Activated CD8-positive, alpha-beta memory T cell treated with anti-CD3 and anti-CD28 coated beads for 24 hours (primary cell): Measurements from ENCODE around the gene SIGLEC9.

ENCODE experiments used
- DNase-seq: peaks from one replicate; pipeline ENCODE4 v3.0.0-alpha.2; 2020

The SIGLEC9 gene

DNA sequence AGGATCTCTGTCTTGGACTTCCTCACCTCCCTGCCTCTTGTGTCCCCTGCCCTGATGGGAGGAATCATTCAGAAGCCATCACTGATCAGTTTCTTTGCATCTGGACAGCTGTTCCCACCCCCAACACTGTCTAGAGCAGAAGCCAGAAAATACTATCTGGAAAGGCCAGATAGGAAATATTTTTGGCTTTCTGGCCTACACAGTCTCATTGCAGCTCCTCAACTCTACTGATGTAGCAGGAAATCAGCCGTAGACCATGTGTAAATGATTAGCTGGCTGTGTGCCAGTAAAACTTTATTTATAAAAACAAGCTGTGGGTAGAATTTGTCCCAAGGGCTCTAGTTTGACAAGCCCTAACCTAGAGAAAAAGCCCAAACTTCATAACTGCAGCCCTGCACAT lies 23.0 kb downstream of the SIGLEC9 start:
- peak; percentile 11 for DNase-seq

GRCh38 chr19:51148580-51148979 lies 23.9 kb downstream of the SIGLEC9 start:
- DNase-seq = no peak

DNA sequence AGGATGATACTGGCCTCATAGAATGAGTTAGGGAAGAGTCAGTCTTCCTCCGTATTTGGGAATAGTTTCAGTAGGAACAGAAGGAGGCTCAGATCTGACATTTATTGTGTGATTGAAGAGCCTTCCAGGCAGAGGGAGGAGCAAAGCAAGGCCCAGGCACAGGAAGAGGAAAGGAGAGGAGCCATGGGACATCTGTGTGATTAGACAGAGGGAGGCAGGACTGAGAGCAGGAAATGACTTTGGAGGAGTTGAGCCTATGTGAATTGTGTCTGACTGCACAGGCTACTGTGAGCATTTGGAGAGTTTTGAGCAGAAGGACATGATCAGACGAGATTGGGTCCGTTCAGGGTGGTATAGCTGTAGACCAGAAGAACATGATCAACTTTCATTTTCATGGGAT lies 25.9 kb downstream of the SIGLEC9 start:
- DNase-seq = peak; percentile 21

DNA sequence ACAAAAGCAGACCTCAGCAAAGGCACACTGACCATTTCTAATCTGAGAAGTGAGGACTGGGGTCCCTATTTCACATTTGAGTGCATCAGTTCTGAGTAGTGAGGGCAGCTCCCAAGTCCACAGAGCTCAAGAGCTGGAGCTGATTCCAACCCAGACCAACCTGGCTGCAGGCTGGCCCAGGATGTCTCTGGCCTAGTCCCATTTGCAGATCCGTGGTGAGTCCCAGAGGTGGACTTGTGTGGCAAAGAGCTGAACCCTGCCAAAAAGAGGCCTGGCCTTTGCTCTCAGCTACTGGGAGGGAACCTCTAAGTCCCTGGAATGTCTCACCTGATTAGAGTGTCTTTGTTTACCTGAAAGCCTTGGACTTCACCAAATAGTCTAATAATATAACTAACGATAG lies 32.0 kb downstream of the SIGLEC9 start:
- peak; percentile 51 for DNase-seq

- DNase-seq = peak; percentile 48
Observed at GRCh38 chr19:51157265-51157664, 32.6 kb downstream of the SIGLEC9 start.

- peak; percentile 93 for DNase-seq
Observed at GRCh38 chr19:51158474-51159129, 33.9 kb downstream of the SIGLEC9 start.

GRCh38 chr19:51159656-51160055 lies 35.0 kb downstream of the SIGLEC9 start:
- DNase-seq = peak; percentile 15

- no peak for DNase-seq
Observed at GRCh38 chr19:51161266-51161665, 36.6 kb downstream of the SIGLEC9 start.

DNA sequence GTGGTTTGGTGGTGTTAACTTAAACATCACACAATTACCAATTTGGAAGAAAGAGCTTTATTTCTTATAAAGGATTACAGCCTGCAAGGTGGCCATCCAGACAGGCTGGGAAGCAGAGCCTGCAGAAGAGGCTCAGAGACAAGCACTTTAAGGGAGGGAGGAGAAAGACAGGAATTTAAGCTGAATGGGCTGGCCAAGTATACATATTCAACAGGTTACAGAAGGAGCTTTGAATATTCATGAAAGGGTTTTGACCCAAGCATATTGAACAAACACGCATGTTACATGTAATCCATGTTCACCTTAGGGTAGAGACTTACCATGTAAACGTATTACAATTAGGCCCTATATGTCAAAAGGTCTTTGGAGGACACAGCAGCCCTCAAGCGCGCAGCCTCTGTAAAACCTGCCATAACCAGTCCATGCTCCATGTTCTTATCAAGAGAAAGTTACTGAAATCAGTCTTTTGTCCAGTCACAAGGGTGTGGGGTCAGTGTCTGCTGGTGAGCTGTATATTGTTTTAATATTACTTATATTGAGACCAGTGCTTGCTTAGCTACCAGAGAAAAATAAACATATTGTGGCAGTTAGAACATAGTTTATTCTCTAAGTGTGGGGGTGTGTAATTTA lies 37.3 kb downstream of the SIGLEC9 start:
- no peak for DNase-seq

DNA sequence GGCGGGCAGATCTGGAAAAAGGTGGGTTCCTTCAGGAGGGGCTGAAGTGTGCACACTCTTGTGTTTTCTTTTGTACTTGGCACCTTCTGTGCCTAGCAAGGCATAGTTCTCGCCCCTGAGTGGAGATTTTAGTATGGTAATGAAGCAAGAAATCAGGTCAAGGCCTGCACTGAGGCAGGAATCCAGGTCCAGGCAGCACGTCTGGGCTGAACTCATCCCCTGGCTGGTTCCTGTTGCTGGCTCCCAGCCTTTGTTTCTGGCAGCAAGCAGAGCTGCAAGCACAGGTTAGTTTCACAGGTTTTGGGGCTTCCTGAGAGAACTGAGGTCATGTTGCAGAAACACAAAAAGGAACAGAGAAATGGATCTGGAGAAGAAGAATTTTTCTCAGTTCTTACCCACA lies 38.6 kb downstream of the SIGLEC9 start:
- no peak for DNase-seq

GRCh38 chr19:51164215-51164614 lies 39.5 kb downstream of the SIGLEC9 start:
- no peak for DNase-seq

GRCh38 chr19:51166846-51167490 lies 42.3 kb downstream of the SIGLEC9 start:
- DNase-seq = peak; percentile 69

DNA sequence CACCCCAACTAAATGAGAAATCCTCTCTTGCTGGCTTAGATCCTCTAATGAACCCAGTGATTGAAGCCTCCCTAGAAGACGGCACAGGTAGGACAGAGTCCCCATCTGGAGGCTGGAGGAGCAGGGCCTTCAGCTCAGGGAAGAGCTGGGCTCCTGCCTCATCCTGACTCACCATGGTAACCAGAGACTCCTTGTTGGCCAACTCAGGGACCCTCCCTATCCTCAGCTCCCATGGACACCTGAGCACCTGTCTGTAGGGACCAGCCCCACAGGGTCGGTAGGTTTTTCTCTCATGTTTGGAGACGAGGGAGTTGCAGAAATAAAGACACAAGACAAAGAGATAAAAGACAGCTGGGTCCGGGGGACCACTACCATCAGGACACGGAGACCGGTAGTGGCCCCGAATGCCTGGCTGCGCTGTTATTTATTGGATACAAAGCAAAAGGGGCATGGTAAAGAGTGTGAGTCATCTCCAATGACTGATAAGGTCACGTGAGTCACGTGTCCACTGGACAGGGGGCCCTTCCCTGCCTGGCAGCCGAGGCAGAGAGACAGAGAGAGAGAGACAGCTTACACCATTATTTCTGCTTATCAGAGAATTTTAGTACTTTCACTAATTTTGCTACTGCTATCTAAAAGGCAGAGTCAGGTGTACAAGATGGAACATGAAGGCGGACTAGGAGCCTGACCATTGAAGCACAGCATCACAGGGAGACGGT lies 44.0 kb downstream of the SIGLEC9 start:
- no peak for DNase-seq

DNA sequence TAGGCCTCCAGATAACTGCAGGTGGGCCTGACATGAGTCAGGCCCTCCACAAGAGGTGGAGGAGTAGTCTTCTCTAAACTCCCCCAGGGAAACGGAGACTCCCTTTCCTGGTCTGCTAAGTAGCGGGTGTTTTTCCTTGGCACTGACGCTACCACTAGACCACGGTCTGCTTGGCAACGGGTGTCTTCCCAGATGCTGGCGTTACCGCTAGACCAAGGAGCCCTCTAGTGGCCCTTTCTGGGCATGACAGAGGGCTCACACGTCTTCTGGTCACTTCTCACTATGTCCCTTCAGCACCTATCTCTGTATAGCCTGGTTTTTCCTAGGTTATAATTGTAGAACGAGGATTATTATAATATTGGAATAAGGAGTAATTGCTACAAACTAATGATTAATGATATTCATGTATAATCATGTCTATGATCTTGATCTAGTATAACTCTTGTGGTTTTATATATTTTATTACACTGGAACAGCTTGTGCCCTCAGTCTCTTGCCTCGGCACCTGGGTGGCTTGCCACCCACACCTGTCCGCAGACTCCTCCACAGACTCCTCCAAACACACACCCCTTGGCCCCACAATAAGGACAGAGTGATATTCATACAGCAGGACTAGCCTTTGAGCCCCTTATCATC lies 44.7 kb downstream of the SIGLEC9 start:
- peak; percentile 87 for DNase-seq

DNA sequence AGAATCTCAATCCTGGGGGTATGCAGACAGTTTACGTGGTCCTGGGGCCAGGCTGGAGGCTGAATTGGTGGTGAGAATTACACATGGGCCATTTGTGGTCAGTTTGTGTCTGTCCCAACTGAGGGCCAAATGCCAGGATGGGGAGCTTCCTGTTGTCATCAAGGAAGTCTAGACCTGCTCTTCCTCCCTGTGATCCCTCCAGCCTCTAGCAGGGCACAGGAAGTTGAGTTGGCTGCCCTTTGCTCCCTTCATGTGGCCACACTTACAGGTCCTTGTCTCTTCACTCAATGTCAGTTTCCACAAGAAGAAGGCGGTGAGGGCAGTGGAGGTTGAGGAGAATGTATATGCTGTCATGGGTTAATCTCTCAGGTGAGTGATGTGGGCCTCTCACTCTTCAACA lies 47.5 kb downstream of the SIGLEC9 start:
- no peak for DNase-seq

GRCh38 chr19:51173681-51174080 lies 49.0 kb downstream of the SIGLEC9 start:
- no peak for DNase-seq

GRCh38 chr19:51179256-51179655 lies 54.5 kb downstream of the SIGLEC9 start:
- no peak for DNase-seq
